K562 (cell line): ENCODE results near the gene MCIDAS. TPM values are rescaled to one million over a fixed set of nuclear protein-coding genes. Genes with fewer than 3 reads are reported as not detected.

Experiments used
- AFF1 ChIP-seq, 2 experiments: fragments of 450-650 bp; IDR thresholded peaks; 2 replicates each; pipeline ENCODE4 v1.6.1; 2018; ENCODE audit warnings: mild to moderate bottlenecking in 2 of 2, low read depth in 1 of 2; ENCODE audit not compliant: partially characterized antibody in 2 of 2
- ETV5 ChIP-seq: sonication (generic); formaldehyde crosslinking; IDR thresholded peaks from 2 replicates; pipeline ENCODE4 v1.4.0; 2020; ENCODE audit warnings: low read depth, mild to moderate bottlenecking, missing genetic modification reagents
- KDM1A ChIP-seq, 2 experiments: fragments of 450-650 bp; IDR thresholded peaks; 2 replicates each; pipeline ENCODE4 v1.6.1; 2016; ENCODE audit warnings: mild to moderate bottlenecking in 2 of 2
- PHF20 ChIP-seq: fragments of 450-650 bp; IDR thresholded peaks from 2 replicates; pipeline ENCODE4 v1.6.1; 2018; ENCODE audit not compliant: partially characterized antibody
- THAP12 ChIP-seq: fragments of 250-450 bp; sonication (Bioruptor Pico); IDR thresholded peaks from 2 replicates; pipeline ENCODE4 v1.9.0; 2021; ENCODE audit warnings: mild to moderate bottlenecking, inconsistent platforms
- ZFP30 ChIP-seq: fragments of 250-450 bp; sonication (Bioruptor Pico); IDR thresholded peaks from 2 replicates; pipeline ENCODE4 v1.8.0; 2022; ENCODE audit warnings: moderate library complexity, mild to moderate bottlenecking, inconsistent platforms, borderline replicate concordance
- ZFP36 ChIP-seq: fragments of 150-350 bp; IDR thresholded peaks from 2 replicates; pipeline ENCODE4 v1.6.1; 2018; ENCODE audit warnings: low read length, low read depth; ENCODE audit not compliant: partially characterized antibody
- ZNF76 ChIP-seq: fragments of 250-450 bp; sonication (Bioruptor Pico); IDR thresholded peaks from 2 replicates; pipeline ENCODE4 v1.4.0; 2020; ENCODE audit warnings: mild to moderate bottlenecking, moderate library complexity, borderline replicate concordance
- polyA plus RNA-seq, 8 experiments: library from polyadenylated mRNA; depleted of rRNA in 4 of 8; stranded (reverse) in 5 of 8; unstranded in 3 of 8; fragments of >200 nt; fragmentation: Nextera tagmentation in 2 of 8; fragmentation: Illumina TruSeq in 1 of 8; extraction: Ambion mirVana in 2 of 8; extraction: Trizol in 1 of 8; gene quantifications; 2 replicates each; pipeline versions ENCODE4 v1.2.1 to v1.2.3, GENCODE V29; 2011 to 2014; ENCODE audit warnings: inconsistent platforms in 1 of 8, missing spikeins in 1 of 8
- total RNA-seq, 7 experiments: library from RNA; depleted of rRNA in 6 of 7; stranded (reverse); fragments of >200 nt in 6 of 7; fragmentation: Illumina TruSeq in 2 of 7; extraction: Trizol in 2 of 7; gene quantifications; 2 replicates each; pipeline versions ENCODE4 v1.2.1 to v1.2.3, GENCODE V29; 2011 to 2021; ENCODE audit warnings: low replicate concordance in 1 of 7
- TF ChIP-seq, protein P1 (sequence below): sonication (generic); formaldehyde crosslinking; IDR thresholded peaks from 2 replicates; pipeline ENCODE4 v1.8.1; 2023; ENCODE audit warnings: mild to moderate bottlenecking, missing genetic modification reagents

MCIDAS gene
- total and polyA plus RNA-seq, 9 of the 15 experiments (the other 6 are each of a cell fraction or from before 2014, with no cell fraction given) = 0.07 to 1.5 (median 0.69) TPM

GRCh38 chr5:55225346-55225745, 1.8 kb downstream of the MCIDAS start (continued):
- TF ChIP-seq ZFP30 (CRISPR knock-in tag) (no peak), ZNF76 (no peak), ZFP36 (no peak), ETV5 (no peak), KDM1A (IDR thresholded peaks at IDR 0.05) (no peak), THAP12 (CRISPR knock-in tag) (no peak), PHF20 (no peak), AFF1 (IDR thresholded peaks at IDR 0.05; ENCODE audit: low read depth in 1 of 2, partially characterized antibody in 2 of 2) (no peak)
- TF ChIP-seq, protein P1, sequence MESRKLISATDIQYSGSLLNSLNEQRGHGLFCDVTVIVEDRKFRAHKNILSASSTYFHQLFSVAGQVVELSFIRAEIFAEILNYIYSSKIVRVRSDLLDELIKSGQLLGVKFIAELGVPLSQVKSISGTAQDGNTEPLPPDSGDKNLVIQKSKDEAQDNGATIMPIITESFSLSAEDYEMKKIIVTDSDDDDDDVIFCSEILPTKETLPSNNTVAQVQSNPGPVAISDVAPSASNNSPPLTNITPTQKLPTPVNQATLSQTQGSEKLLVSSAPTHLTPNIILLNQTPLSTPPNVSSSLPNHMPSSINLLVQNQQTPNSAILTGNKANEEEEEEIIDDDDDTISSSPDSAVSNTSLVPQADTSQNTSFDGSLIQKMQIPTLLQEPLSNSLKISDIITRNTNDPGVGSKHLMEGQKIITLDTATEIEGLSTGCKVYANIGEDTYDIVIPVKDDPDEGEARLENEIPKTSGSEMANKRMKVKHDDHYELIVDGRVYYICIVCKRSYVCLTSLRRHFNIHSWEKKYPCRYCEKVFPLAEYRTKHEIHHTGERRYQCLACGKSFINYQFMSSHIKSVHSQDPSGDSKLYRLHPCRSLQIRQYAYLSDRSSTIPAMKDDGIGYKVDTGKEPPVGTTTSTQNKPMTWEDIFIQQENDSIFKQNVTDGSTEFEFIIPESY (CRISPR knock-in tag) = no peak
